ENCODE measurements around the gene CMSS1.

Gene CMSS1

GRCh38 chr3:99856437-99857220 lies 39.0 kb downstream of the CMSS1 start:
- DNase-seq = peak; percentile 59

GRCh38 chr3:99857278-99857677 lies 39.6 kb downstream of the CMSS1 start:
- no peak for DNase-seq

DNA sequence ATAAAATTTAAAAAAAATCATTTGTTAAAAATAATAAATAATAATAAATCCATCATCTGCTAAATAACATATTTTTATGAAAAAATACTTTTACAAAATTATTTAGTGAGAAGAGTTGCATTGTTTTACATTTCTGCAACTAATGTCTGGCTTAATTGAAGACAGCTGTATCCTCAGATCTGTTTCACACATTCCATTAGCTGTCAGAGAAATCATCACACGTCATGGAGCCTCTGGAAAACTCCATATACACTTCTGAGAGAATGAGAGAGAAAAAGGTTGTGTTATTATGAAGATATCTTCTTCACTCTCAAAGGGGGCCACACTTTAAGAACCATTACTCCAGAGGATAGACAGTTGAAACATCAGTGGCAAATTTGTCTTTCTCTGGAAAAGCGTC lies 40.8 kb downstream of the CMSS1 start:
- no peak for DNase-seq

DNA sequence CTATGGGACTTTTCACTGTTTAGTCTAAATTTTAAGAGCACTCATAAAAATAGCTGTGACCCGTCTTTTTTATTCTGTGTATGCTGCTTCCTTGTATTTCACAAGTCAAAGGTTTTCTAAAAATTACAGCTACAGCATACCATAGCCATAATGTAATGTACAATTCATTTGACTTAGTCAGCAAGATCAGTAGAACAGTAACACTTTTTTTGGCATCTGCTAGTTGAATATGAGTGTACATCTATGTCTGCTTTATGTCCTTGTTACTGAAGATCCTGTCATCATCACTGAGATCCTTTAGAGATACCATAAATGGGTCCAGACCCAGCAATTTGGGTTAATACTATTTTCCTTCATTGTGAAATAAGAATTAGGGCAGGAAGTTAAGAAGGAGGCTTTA lies 42.2 kb downstream of the CMSS1 start:
- DNase-seq = no peak

- DNase-seq = no peak
Observed at GRCh38 chr3:99861216-99861615, 43.6 kb downstream of the CMSS1 start.

DNA sequence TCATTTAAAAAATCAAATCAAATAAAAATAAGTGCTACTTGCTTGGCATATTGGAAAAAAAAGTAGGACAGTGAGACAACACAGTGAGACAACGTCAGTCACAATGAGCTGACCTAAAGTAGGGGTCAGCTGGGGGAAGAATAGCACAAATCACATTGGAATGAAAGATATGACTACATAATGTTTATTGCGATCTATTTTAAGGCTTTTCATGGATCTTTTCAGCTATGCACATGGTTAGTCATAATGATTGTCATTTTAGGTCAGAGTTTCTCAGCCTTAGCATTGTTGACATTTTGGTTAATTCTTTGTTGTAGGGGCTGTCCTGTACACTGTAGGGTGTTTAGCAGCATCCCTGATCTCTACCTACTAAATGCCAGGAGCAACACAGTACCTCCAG lies 44.5 kb downstream of the CMSS1 start:
- no peak for DNase-seq

GRCh38 chr3:99863002-99863401 lies 45.3 kb downstream of the CMSS1 start:
- DNase-seq = no peak

- no peak for DNase-seq
Observed at GRCh38 chr3:99863588-99863987, 45.9 kb downstream of the CMSS1 start.

GRCh38 chr3:99864289-99864688 lies 46.6 kb downstream of the CMSS1 start:
- no peak for DNase-seq

DNA sequence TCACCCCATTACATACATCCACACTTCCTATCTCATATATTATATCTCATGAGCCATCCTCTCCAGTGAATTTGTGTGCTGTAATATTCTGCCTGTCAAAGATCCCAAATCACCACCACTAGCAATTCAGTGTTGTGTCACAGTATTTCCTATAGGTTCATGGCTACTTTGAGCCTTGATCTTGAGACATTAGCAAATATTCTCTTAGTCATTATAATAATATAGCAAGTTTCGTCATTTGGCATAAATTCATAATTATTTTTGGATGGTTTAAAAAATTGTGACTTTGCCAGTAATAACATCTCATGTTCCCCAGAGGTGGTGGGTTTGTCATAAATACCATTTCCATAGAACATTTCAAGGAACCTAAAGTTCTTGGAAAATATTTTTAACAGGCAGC lies 47.7 kb downstream of the CMSS1 start:
- no peak for DNase-seq

GRCh38 chr3:99866261-99866761 lies 48.6 kb downstream of the CMSS1 start:
- peak; percentile 54 for DNase-seq

DNA sequence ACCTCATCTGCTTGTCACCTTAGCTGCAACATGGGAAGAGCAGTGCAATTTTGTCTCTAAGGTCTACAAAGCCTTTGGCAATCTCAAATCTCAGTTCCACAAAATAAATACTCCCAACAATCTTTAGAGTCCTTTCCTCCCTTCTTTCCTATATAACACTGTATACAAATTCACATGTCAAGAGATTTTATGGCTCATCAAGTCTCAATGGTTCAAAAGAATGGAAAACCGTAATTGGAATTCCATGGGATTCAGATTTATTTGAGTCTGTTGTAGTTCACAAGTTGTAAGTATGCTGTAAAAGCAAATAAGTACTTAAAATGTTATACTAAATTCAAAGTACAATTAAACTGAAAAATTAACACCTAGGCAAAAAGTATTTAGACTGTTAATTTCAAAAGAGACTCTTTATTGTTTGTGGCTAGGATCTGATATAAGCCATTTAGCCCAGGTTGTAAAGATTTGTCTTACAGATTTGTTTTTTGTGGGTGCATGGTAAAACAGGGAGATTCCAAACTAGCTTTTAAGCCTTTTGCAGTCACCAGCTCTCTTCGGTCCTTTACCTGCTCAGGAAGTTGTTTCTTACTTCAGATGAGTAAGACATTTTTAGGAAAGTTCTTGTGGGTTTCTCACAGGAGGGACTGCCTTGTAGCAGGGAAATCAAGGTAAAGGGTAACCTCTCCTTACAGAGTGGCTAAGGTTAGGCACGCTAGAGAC lies 50.1 kb downstream of the CMSS1 start:
- DNase-seq = no peak

DNA sequence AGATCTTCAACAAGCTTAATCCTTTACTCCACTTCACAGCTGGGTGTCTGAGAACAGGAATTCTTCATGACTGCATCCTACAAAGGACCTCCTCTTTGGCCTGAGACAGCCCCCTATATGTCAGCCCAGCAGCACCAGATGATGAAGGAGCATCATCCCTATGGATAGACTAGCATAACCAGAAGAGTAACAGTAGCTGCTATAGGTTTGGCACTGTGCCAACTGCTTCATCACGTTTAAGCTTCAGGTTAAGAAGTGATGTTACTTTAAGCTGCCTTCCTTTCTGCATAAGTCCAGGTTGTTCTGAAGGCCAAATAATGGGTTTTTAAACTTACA lies 50.6 kb downstream of the CMSS1 start:
- no peak for DNase-seq

DNA sequence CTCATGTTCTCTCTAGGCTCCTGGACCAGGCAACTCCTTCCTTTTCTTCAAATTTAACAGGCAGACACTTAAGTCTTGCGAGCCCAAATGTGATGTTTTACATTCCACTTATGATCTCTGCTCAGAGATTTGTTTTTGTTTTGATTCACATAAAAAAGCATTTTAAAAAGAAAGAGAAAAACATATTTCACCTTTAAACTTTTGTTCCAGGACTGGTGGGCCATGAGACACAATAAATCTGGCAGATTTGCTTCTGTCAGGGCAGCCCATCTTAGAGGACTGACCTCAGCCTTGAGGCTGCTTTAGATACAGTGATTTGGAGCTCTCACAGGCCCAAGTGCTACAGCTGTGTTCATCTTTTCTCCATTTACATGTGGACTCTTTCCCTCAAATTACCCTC lies 52.0 kb downstream of the CMSS1 start:
- DNase-seq = no peak

DNA sequence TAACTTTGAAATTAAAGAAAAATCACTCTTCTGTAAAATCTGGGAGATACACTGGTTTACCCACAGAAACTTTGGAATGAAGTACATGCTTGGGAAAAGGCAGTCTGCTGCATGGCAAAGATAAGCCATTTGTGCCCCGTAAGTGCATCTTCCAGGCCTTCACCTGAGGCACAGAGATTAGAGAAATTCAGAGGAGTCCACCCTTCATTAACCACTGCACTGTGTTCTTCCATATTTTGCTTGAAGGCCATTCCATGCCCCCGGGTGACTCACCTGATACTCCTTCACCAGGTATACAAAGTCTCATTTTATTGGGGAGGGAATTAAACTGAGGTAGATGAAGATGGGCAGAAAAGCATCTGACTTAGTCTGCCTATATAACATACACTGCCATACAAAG lies 53.0 kb downstream of the CMSS1 start:
- no peak for DNase-seq

- DNase-seq = no peak
Observed at GRCh38 chr3:99871231-99872045, 53.8 kb downstream of the CMSS1 start.

GRCh38 chr3:99872923-99873254 lies 55.2 kb downstream of the CMSS1 start:
- peak; percentile 77 for DNase-seq

DNA sequence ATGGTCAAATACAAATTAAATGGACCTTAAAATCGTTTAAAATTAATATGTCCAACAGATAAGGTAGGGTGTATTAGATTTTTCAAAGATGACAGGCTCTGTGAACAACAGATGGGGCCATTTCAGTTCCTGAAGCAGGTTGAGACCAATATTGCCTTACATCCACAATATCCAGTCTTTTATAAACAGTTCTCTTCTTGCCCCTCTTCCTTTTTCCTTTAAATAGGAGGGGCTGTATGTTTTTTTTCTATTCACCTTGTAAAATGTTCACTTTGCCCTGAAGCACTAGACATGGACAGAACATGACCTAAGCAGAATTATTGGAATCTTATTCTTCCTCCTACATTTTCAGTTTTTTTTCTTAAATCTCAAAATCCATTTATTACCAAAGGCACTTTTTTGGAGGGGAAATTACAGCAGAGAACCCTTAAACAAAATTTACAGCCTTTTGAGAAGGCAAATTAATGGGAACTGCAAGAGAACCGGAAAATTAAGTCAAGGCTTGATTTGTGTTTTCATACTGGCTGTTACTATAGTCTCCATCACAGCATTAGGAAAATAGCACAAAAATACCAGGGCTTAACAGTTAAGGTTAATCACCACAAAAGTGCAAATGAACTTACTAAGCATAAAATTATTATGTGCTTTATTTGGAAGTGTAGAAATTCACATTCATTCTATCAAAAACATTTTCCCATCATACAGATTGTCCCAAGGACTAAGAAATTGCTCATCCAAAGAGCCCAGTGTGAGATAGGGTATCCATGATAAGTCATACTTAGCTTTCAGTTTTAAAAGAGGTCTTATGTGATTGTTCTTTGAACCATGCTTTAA lies 55.8 kb downstream of the CMSS1 start:
- no peak for DNase-seq

- DNase-seq = no peak
Observed at GRCh38 chr3:99874237-99875002, 56.8 kb downstream of the CMSS1 start.

DNA sequence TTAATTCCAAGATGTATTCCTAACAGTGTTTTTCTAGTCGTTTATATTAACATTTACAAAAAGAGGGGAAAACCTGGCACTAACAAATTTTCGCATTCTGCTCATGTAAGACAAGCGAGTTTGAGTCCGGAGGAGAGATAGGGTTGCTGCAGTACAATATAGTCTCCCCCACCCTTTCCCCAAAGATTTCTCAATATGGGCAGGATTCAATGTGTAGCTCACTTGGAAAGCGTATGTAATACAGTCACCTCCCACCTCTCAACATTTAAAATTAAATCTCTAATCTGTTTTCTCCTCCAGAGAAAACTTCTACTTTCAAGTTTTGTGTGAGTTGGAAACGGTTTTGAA lies 57.9 kb downstream of the CMSS1 start:
- DNase-seq = no peak

DNA sequence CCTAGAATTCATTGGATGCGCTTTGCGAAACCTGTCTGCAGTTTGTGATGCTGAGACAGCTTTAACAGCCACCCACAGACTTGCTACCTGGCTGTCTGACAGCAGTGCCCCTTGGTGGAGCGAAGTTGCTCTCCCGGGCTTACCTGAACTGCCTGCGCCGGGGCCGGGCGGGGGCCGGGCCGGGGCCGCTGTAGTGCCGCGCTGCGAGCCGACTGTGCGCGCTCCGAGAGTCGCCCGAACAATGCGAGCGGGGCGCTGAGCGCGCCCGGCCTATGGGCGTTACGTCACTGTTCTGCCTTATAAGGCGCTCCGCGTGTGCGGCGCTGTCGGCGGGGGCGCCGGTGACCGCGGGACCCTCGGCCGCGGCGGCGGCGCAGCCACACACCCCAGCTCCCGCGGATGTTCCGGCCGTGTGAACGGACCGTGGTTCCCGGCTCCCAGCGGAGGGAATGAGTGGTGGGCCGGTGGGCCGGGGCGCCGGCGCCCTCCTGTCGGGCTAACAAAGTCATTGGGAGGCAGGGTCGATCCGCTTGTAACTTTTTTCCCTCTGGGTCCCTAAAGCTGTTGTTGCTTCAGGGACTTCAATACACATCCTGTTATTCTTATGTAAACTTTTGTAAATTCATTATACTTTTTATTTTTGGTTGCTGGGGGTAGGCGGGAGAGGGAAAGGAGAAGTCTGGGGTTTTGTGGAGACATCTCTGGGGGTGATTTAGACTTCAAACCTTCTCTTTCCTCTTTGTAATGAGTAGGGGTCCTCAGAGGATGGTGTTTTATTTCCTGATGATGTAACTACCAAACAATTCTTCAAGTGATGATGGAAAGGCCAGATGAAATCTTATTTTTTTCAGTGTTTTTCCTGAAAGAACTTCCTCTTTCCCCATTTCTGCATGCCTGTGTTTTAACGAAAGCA lies 58.5 kb downstream of the CMSS1 start:
- peak; percentile 64 for DNase-seq
